Ectodermal cell (in vitro differentiated cells): ENCODE data around the gene FES.
"Not testable (repeated sequence)": the region's sequence is repeated elsewhere in the genome, so short reads cannot be mapped to it uniquely, and the experiment has no call there.

Source experiments
- H3K27ac ChIP-seq: 2 replicates; pipeline ENCODE4 v1.7.0; 2013; ENCODE audit warnings: mild to moderate bottlenecking, low read depth, low read length; ENCODE audit not compliant: insufficient read depth, poor library complexity, severe bottlenecking
- H3K27me3 ChIP-seq: 2 replicates; pipeline ENCODE4 v1.7.0; 2013; ENCODE audit warnings: mild to moderate bottlenecking, low read length; ENCODE audit not compliant: insufficient read depth, control insufficient read depth, poor library complexity, severe bottlenecking
- H3K36me3 ChIP-seq: one replicate; pipeline ENCODE4 v1.7.0; 2013; ENCODE audit warnings: low read length; ENCODE audit not compliant: control insufficient read depth, insufficient read depth
- H3K4me1 ChIP-seq: one replicate; pipeline ENCODE4 v1.7.0; 2013; ENCODE audit warnings: low read length; ENCODE audit not compliant: control insufficient read depth, insufficient read depth
- H3K4me3 ChIP-seq: 2 replicates; pipeline ENCODE4 v1.7.0; 2013; ENCODE audit warnings: low read depth, low read length, control low read depth; ENCODE audit not compliant: insufficient read depth
- H3K9me3 ChIP-seq: 2 replicates; pipeline ENCODE4 v1.7.0; 2013; ENCODE audit warnings: mild to moderate bottlenecking, low read length, moderate library complexity; ENCODE audit not compliant: control insufficient read depth
- WGBS, 2 experiments: methylation state at CpG; one replicate each; pipeline ENCODE4 v1.1.7; 2013; ENCODE audit warnings: missing lambda C conversion rate in 2 of 2; 5-methylcytosine and 5-hydroxymethylcytosine counted together

Gene FES

GRCh38 chr15:90902840-90903732 is 18.8 kb downstream of the FES start, which contains the start of gene MAN2A2:
TSS of gene MAN2A2 (plus strand) at chr15:90903302. CDS start at chr15:90904208, 906 bp downstream.
- peak within 1 kb of the TSS; percentile 68 for H3K4me3 ChIP-seq
- H3K4me1 ChIP-seq: peaks cover 8% of the 10 kb centered on the region
- H3K9me3 ChIP-seq: no peaks in the 10 kb centered on the region
- H3K27me3 ChIP-seq: peaks cover 18% of the 10 kb centered on the region
- peaks cover 3% of the 10 kb centered on the region for H3K36me3 ChIP-seq
- H3K27ac ChIP-seq: no peak within 1 kb of the TSS
- 0 to 1% methylated on average over 81 of the region's 81 CpGs for WGBS, 2 experiments

- Histone ChIP-seq H3K4me3 (peak overlapping the region; percentile 68), H3K27ac (no peak overlapping the region), H3K36me3 (peaks cover 3% of the 10 kb centered on the region), H3K27me3 (peaks cover 18% of the 10 kb centered on the region), H3K4me1 (peaks cover 8% of the 10 kb centered on the region), H3K9me3 (no peaks in the 10 kb centered on the region)
- WGBS, 2 experiments: 34 to 36% methylated on average over 18 of the region's 18 CpGs
These were observed 19.6 kb downstream of the FES start for GRCh38 chr15:90903733-90904536.

GRCh38 chr15:90904746-90905145 is 20.4 kb downstream of the FES start:
- 91 to 95% methylated on average over 9 of the region's 9 CpGs for WGBS, 2 experiments
- peaks cover 8% of the 10 kb centered on the region for H3K4me1 ChIP-seq
- peaks cover 3% of the 10 kb centered on the region for H3K36me3 ChIP-seq
- H3K27ac ChIP-seq: no peak overlapping the region
- peaks cover 18% of the 10 kb centered on the region for H3K27me3 ChIP-seq
- H3K9me3 ChIP-seq: no peaks in the 10 kb centered on the region
- H3K4me3 ChIP-seq: no peak overlapping the region

GRCh38 chr15:90905306-90906180 is 21.2 kb downstream of the FES start:
- Histone ChIP-seq H3K4me1 (peaks cover 8% of the 10 kb centered on the region), H3K27me3 (peaks cover 18% of the 10 kb centered on the region), H3K9me3 (no peaks in the 10 kb centered on the region), H3K36me3 (peaks cover 3% of the 10 kb centered on the region), H3K27ac (no peak overlapping the region), H3K4me3 (no peak overlapping the region)
- WGBS, 2 experiments: 96 to 97% methylated on average over 28 of the region's 28 CpGs

GRCh38 chr15:90906181-90906849 is 22.0 kb downstream of the FES start:
- 93 to 95% methylated on average over 11 of the region's 11 CpGs for WGBS, 2 experiments
- Histone ChIP-seq H3K36me3 (peaks cover 3% of the 10 kb centered on the region), H3K9me3 (no peaks in the 10 kb centered on the region)

GRCh38 chr15:90907051-90907660 is 22.9 kb downstream of the FES start:
- peaks cover 18% of the 10 kb centered on the region for H3K27me3 ChIP-seq
- H3K4me1 ChIP-seq: peaks cover 8% of the 10 kb centered on the region
- WGBS, 2 experiments: 92 to 93% methylated on average over 15 of the region's 15 CpGs
- no peaks in the 10 kb centered on the region for H3K9me3 ChIP-seq
- peaks cover 3% of the 10 kb centered on the region for H3K36me3 ChIP-seq
- no peak overlapping the region for H3K27ac ChIP-seq
- H3K4me3 ChIP-seq: no peak overlapping the region

More at GRCh38 chr15:90906181-90906849, 22.0 kb downstream of the FES start:
- no peak overlapping the region for H3K27ac ChIP-seq
- H3K27me3 ChIP-seq: peaks cover 18% of the 10 kb centered on the region
- no peak overlapping the region for H3K4me3 ChIP-seq
- peaks cover 8% of the 10 kb centered on the region for H3K4me1 ChIP-seq

- Histone ChIP-seq H3K9me3 (no peaks in the 10 kb centered on the region), H3K36me3 (peaks cover 3% of the 10 kb centered on the region), H3K4me1 (peaks cover 8% of the 10 kb centered on the region), H3K27ac (no peak overlapping the region), H3K27me3 (peaks cover 17% of the 10 kb centered on the region), H3K4me3 (no peak overlapping the region)
- WGBS, 2 experiments: 91 to 93% methylated on average over 9 of the region's 9 CpGs
These were observed 23.7 kb downstream of the FES start for GRCh38 chr15:90907838-90908507.

GRCh38 chr15:90909449-90909848 is 25.1 kb downstream of the FES start:
- not testable (repeated sequence) for H3K4me3 ChIP-seq, H3K36me3 ChIP-seq, H3K9me3 ChIP-seq, H3K27me3 ChIP-seq, H3K4me1 ChIP-seq, H3K27ac ChIP-seq
- WGBS, 2 experiments: 90 to 95% methylated on average over 11 of the region's 11 CpGs

GRCh38 chr15:90909976-90910375 is 25.7 kb downstream of the FES start:
- no peak overlapping the region for H3K27ac ChIP-seq
- H3K9me3 ChIP-seq: no peaks in the 10 kb centered on the region
- peaks cover 3% of the 10 kb centered on the region for H3K36me3 ChIP-seq
- no peak overlapping the region for H3K4me3 ChIP-seq
- WGBS, 2 experiments: 92 to 96% methylated on average over 8 of the region's 8 CpGs
- no peaks in the 10 kb centered on the region for H3K4me1 ChIP-seq
- no peaks in the 10 kb centered on the region for H3K27me3 ChIP-seq
